SKM-1 (cell line): Measurements from ENCODE around the gene REXO1.

Experiments used
- DNase-seq: peaks from one replicate; lab custom pipeline; 2025; ENCODE audit not compliant: unreplicated experiment; lab: John Stamatoyannopoulos, UW

Gene REXO1

DNA sequence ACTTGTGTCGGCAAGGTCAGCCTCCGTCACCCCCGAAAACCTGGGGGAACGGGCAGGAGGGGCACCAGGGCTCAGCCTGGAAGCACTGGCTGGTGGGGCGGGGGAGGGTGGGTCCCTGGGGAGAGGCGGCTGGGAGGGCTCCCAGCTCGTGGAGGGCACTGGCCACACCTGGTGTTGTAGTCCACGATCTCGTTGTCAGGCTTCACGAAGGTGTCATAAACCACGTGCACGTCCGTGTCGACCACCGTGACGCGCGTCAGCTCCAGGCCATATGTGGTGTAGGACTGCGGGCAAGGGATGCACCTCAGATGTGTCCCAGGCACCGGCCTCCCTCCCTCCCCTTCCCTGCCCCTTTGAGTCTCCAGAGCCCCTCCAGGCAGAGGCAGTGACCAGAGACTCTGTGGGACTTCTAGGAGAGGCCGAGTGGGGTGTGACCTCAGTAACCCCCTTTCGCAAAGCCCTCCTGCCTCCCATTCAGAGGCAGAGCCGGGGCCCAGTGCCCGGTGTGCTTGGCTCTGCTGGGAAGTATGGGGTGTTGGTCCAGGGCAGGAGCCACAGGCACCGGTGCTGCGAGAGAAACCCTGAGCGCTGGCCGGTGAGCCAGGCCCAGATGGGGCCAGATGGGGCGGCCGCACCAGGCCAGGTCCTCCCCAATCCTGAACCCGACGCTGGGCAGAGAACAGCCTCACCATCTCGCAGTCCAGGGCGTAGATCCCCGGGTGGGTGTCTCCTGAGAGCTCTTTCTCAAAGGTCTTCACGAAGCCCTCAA is 31.6 kb downstream of the REXO1 start:
- no peak for DNase-seq

DNA sequence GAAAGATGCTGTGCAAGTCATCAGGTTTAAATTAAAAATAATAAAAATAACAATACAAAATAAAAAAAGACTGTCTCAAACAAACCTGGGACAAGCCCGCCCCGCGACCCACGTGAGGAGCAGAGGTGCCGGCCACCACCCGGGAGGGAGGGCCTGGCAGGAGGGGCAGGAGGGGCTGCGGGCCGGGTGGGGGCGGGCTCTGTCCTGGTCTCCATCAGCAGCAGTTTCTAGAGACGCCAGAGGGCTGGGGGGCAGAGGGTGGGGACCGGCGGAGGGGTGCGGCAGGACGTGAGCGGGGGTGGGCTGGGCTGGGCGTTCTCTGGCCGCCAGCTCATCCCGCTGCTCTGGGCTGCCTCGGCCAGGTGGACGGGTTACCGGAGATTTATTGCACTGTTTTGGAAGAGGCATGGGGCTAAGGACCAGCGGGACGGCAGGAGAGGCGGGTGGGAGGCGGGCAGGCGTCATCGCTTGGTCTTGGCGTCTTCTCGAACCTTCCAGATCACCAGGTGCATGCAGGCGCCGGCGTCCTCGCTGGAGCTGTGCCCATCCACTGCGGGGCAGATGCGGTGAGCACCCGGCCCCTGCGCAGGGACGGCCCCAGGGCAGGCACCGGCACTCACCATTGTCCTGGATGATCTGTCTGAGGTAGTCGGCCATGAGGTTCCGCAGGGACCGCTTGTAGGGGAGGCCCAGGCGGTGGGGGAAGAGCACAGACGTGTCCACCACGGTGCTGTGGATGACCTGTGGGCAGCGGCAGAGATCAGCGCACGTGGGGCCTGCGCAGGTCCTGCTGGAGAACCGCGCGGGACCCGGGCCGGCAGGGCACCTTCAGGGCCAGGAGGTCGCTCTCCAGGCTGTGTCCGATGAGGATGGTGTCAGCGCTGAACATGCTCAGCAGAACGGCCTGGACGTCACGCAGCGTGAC is 32.4 kb downstream of the REXO1 start:
- DNase-seq: no peak

DNA sequence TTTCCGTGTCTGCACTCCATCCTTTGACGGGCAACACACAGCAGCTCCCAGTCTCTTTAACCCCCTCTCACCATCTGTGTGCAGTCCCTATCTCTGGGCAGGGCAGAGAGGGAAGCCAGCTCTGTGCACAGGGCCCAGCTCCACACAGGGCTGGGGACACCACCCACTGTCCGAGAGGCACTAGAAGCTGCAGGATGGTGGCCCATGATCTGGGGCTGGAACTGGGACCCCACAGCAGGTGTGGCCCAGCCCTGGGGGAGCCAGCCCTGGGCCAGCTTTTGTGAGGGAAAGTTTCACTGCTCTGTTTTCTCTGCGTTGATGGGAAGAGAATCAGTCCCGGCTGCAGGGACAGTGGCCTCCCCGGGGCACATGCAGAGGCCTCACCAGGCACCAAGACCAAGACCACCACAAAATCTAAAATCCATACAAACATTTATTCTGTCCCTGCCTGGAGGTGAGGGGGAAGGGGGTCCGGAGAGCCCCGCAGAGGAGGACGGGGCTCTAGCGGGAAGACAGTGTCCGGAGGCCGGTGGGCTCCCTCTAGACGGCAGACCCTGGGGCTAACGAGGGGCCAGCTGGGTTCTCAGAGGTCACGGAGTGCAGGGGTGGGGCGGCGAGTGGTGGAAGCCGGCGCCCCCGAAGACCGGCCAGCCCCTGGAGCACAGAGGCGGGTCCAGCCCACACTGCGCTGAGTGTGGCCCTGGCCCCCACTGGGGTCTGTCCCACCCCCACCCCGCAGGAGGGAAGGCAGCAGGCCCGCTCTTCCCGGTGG is 33.3 kb downstream of the REXO1 start:
- no peak for DNase-seq

DNA sequence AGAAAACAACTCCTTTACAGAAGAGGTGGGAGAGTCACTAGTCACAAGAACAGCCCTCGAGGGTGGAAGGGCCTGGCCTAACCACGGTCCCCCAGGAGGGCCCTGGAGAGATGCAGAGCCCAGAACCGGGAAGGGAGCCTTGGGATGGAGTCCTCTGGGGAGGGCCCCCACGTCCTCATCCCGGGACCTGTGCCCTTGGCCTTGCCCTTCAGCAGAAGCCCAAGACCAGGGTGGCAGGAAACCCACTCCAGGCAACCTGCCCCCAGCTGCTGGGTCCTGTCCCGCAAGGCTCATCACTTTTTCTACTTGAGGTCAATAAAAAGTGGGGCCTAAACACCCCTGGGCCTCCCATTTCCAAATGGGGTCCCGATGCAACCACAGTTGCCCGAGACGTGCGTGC is 33.9 kb downstream of the REXO1 start:
- DNase-seq: no peak

DNA sequence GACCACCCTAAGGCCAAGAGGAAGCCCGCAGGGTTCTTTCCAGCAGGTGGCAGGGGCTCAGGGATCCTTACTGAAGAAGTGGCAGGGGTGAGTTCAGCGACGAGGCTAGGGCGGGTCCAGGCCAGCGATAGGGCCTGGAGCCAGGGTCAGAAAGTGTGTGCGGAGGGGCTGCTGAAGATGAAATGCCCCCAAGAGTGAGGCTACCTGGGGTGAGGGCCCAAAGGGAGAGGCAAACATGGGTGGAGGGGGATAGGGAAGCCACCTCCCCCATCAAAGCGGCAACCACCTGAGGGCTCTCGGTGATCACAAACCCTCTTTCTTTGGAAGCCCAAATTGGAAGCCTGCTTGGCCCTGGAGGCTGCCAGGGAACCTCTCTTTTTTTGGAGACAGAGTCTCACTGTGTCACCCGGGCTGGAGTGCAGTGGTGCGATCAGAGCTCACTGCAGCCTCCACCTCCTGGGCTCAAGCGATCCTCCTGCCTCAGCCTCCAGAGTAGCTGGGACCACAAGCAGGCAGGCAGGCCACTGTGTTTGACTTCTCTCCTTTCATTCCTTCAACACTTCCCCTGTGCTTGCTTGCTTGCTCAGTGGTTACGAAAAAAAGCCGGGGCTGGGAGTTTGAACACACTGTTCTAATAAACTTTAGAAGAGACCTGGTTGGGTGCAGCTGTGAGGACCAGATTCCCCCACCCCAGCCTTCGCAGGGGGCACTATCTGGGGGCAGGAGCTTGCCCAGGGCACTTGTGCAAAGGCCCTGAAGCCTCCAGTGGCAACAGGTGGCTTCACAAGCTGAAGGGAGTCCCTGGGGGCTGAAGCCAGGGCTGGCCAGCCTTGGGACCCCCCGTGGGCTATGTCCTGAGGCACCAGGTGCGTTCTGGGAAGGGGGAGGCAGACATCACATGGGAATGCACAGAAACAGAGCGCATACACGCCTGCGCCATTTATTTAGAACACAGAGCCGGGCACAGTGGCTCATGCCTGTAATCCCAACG is 34.8 kb downstream of the REXO1 start:
- DNase-seq: no peak

DNA sequence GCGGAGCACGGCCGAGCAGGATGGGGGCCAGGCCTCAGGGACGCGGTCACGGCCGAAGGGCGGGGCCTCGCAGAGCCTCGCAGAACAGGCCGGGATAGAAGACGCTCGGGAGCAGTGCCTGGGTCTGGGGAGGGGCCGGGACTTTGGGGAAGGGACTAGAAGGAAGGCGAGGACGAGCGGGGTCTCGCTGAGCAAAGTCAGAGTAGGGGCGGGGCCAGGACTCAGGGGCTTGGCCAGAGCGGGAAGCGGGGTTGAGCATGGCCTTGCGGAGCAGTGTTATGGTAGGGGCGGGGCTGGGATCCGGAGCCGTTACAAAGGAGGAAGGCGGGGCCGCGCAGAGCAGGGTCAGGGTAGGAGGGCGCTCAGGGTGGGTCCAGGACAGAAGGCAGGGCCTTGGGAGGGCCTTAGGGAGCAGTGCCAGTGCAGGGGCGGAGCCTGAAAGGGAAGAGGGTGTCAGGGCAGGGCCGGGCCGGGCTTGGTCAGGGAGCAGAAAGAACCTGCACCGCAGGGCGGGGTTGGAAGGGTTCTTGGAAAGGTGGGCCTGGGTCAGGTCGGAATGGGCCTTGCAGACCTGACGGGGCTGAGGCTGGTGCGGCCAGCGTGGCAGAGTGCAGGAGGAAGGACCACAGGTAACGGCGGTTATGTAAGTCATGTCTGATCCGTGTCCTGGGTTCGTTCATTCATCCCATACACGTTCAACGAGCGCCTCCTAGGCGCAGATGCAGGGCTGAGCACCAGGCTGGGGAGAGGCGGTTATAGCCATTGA is 35.7 kb downstream of the REXO1 start:
- DNase-seq: peak; percentile 91

DNA sequence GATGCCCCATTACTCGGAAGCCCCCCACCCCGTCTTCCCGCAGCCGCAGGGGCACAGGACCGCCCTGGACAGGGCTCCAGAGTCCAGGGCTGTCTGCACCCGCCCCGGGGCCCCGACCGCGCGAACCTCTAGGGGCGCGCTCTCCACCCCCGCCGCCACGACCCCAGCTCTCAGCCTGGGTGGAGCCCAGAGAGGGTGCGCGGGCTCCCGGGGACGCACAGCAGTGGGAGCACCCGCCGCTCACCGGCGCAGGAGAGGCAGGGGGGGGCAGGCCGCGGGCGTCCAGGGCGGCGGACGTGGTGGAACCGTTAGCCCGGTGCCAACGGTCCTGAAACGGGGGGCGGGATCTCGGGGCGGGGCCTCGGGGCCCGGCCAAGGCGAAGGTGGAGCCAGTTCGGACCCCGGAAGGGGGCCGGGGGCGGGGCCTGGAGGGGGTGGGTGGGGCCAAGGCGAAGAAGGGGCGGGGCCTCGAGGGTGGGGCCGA is 36.3 kb downstream of the REXO1 start, which contains the start of gene ATP8B3:
ATP8B3 (minus strand) TSS at position 335 of the 484 bp plus-strand sequence. CDS start 540 bp downstream, outside the sequence.
- DNase-seq: no peak

DNA sequence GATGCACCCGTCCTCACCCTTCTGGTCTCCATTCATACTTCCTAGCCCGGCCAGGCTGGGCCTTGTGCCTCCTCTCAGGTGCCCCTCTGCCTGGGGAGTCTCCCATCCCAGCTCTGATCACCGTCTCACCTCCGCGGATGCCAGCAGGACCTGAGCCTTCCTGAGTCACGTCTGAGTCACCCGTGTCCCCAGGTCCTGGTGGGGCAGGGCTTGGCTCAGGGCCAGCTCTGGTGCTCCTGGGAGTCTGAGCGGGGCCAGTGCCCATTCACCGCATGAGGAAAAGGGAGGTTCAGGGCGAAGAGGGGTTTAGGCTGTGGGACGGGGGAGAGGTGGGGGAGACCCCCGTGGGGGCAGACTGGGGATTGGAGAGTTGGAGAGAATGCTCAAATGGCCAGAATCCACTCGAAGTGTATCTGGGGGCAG is 36.8 kb downstream of the REXO1 start:
- no peak for DNase-seq

DNA sequence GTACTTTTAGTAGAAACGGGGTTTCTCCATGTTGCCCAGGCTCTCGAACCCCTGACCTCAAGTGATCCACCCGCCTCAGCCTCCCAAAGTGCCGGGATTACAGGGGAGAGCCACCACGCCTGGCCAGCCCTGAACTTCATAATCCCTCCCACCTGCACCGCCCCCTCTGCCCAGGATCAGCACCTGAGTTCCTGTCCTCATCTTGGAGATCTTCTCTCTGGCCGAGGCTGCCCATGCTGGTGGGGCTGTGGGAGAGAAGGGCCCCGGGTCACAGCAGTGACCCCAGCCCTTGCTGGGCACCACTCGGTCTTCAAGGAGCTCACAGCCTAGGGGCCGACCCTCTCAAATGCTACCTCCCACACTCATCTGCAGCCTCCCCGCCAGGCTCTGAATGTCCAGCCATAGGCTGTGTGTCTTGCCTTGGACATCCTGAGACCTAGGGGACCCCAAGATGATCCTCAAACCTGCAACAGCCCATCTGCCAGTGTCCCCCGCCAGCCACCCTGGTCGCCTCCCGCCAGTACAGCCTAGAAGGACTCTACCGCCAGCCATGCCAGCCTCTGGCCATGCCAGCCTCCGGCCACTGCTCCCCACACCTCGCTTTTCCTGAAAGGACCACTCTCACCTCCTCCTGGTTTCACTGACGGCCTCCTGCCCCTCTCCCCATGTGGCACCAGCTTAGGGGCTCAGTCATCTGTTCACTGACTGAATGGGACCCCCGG is 37.7 kb downstream of the REXO1 start:
- no peak for DNase-seq

DNA sequence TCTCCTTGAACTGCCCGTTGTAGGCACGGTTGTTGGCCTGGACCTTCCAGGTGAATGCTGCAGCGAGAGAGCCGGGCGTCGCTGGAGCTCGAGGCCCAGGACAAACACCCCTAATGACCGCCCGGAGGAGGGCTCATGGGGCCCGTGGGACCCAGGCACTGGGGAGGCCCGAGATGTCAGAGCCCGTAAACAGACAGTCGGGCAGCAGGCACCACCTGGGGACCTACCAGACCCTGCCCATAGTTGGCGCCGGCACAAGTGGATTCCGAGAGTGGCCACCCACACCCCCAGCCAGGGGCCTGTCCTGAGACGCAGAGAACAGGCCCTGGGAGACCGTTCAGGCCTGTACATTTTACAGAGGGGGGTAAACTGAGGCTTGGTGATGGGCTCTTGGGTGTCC is 38.6 kb downstream of the REXO1 start:
- no peak for DNase-seq

DNA sequence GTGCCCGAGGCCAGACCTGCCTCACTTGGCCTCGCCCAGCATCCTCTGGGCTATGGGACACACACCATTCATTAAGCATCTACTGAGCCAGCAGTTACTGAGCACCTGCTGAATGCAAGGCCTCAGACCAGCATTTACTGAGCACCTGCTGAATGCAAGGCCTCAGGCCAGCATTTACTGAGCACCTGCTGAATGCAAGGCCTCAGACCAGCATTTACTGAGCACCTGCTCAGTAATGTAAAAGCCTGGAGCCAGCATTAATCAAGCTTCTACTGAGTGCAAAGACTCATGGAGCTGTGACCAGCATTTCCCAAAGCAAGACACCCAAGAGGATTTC is 39.9 kb downstream of the REXO1 start:
- DNase-seq: no peak

DNA sequence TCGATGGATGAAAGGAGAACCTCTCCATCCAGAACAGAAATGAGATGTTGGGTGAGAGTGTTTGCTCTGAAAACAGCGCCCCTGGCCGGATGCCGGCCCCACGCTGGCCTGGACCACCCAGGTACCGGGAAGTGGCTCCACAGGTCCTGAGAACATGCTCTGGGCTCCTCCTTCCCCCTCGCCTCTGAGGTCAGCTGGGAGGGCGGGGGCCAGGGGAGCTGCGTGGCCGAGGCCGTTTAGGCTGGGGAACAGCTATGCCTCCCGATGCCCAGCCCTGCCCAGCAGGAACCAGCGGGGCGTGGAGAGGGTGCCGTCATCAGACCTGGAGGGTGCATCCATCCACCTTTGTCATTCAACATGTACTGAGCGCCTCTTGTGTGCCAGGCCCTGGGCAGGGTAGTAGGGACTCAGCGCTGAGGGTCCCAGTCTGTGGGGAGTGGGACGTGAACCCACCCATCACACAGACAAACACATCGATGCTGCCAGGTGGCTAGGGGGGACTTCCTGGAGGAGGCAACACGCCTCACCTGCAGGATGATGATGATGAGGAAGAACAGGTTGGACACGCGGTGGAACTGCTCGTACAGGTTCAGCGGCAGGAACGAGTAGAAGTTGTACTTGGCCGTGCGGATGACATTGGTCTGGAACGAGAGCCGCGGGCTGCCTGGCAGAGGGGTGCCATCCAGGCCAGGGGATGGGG is 40.4 kb downstream of the REXO1 start:
- no peak for DNase-seq

DNA sequence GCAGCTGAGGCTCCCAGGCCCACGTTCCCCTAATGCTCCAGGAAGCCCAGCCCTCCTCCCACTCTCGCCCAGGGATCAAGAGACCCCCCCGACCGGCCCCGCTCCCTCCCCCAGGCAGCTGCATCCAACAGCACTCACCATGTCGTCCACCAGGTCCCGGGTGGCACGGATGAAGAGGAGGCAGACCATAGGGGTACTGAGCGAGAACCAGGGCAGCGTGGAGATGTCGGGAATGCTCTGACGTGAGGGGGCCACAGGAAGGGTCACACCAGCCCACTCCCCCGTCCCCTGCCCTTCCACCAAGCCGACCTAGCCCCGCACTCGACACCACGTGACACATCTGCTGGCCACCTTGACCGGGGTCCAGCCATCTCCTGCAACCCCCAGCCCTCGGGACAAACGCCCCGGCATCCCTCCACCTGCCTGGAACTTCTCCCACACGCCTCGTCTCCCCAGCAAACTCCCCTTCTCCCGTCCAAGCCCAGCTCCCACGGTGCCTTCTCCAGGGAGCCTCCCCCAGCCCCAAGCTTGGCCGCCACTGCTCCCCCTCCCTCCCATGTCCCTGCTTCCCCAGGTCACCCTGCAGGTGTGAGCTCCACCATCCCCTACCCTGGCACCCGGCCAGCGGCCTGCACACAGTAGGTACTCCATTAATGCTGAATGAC is 41.1 kb downstream of the REXO1 start:
- no peak for DNase-seq

DNA sequence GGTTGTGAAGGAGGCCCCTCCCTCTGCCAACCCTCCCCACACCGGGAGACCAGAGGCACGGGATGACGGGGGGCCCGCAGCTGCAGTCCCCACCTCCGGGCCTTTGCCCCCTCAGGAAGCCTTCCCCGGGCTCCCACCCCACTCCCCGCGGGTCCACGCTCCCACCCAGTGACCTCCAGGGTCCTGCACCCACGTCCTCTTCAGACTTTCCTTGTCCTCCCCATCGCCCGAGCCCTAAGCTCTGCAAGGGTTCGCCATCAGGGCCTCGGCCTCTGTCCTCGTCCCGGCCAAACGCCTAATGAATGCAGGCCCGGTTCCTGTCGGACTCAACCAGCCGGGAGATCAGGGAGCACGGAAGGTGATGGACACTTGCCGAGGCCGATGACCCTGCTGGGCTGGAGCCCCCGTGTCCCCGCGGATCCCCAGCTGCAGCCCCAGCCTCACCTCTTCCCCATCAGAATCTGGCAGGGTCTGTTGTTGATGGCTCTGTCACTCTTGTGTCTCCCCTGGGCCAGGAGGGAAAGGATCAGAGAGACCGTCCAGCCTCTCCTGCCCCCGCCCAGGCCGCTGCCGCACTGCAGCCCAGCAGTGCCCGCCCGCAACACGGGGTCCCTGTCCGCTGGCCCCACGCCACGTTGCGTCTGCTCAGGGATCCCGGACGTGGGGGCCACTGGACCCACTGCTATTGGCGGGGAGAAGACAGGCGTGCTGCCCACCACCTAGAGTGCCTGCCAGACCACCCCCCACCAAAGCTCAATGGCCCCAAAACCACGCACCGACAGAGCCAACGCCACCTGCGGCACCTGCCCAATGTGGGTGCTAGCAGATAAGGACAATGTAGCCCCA is 41.9 kb downstream of the REXO1 start:
- DNase-seq: no peak

DNA sequence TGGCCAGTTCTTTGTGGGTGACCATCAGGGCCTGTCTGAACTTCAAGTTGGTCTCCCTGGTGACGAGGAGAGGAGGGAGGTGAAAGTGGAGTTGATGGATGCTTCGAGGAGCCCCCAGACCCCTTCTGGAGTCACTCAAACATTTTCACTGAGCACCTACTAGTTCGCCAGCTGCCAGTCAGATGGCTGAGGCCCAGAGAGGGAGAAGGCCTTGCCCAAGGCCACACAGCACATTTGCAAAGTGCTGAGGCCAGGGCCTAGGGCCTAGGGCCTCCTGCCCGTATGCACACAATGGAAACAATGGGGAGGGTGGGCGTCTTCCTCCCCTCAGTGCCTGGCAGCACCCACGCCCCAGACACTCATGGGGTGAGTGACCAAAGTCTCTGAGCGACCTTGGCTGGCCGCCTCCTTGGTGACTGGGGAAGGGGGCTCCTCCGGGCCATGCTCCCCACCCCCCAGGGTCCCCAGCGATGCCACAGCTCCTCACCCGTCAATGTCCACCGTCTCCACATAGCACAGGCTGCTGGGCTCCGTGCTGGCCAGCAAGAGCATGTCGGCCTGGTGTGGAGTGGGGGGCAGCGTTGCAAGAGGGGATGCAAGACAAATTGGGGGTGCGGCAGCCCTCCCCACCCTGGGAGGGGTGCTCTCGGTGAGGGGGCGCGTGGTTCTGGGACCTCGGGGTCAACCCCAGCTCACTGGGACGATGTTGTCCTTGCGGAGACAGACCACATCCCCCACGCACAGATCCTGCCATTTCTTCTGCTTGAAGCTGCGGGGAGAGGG is 42.7 kb downstream of the REXO1 start:
- no peak for DNase-seq

DNA sequence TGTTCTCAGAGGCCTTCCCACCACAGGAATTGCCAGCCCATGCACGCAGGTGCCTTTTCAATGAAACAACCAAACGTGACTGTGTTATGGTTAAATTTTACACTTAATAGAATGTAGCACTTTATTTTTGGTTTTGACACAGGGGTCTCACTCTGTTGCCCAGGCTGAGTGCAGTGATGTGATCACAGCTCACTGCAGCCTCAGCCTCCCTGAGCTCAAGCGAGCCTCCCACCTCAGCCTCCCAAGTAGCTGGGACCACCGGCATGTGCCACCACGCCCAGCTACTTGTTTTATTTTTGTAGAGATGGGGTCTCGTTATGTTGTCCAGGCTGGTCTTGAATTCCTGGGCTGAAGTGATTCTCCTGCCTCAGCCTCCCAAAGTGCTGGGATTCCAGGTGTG is 43.4 kb downstream of the REXO1 start:
- no peak for DNase-seq
